Activated CD8-positive, alpha-beta memory T cell treated with anti-CD3 and anti-CD28 coated beads for 24 hours (primary cell): Measurements from ENCODE around the gene DNAJC15.
"Not testable (repeated sequence)": the region's sequence is repeated elsewhere in the genome, so short reads cannot be mapped to it uniquely, and the experiment has no call there.

Experiments
- DNase-seq: peaks from one replicate; pipeline ENCODE4 v3.0.0-alpha.2; 2020

Gene DNAJC15

DNA sequence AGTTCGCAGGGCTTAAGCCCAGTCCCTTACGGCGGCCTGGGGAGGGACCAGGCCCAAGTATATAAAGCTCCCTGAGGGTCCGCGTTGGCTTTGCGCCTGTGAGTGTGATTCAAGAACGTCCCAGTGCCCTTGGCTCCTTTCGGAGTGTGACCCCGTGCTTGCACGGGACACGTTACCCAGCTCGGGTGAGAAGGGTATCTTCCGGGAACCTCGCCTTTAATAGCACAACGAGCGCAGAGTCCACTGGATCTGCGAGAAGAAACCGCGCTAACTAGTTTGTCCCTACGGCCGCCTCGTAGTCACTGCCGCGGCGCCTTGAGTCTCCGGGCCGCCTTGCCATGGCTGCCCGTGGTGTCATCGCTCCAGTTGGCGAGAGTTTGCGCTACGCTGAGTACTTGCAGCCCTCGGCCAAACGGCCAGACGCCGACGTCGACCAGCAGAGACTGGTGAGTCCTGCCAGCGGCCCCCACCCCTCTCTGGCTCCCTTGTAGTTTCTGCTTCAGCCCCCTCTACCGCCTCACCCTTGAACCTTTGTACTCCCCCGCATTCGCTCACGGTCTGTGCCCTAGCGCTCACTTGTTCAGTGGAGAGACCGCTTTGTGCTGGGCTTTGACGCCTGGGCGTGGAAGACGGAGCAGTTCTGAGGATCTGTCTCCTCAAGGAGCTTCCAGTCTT lies at the start of gene DNAJC15:
Gene DNAJC15, plus strand, starts transcription at position 298 of the 675 bp plus-strand sequence. Its CDS starts 41 bp downstream, at position 339.
- peak; percentile 94 for DNase-seq

DNA sequence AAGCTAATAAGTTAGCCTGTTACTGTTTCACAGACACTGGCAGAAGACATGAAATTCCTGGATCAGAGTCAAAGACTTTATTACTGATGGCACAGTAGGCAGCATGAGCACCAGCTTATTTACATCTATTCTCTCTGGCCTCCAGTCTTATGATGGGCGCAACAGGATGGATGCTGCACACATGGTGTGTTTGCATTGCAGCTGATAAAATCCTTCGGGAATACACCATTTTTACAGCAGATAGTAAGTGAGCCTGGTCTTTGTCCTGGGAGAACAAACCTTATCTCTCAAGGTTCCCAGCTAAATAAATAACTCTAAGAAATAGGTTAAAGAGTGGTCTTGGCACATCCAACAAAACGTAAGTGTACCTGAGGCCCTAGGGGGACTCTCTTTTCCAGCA lies 47.3 kb upstream of the DNAJC15 start:
- DNase-seq = no peak

DNA sequence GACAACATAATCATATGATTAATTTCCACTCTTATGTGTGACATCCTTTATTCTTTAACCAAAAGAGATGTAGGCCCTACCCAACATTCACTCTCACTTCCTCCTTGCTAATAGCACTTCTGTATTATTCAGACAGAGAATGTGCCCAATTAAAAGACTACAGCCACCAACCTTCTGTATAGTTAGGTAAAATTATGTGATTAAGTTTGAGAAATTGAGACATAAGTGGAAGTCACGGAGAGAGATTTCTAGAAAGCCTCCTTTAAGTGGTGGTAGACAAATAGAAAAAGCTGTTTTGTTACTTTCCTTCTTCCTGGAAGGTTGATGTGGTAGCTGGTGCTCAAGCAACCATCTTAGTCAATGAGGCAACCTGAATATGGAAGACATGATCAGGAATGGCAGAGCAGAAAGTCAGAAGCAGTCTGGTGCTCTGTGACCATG lies 46.1 kb upstream of the DNAJC15 start:
- DNase-seq = no peak

DNA sequence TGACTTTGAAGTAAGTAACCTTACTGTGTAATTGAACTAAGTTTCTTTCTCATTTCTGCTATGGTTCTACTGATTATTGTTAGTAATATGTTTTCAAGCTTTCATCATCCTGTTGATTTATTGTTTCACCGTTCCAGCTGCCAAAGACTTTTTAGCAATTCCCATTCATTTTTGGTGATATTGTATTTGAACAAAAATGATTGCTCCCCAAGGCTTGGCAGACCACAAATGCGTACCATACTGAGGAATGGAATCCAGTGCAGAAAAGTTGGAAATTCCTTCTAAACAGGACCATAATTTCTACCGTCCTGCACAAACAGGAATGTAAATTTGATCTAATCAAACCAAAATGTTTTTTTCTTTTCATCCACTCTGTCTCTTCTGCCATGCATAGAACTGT lies 42.1 kb upstream of the DNAJC15 start:
- DNase-seq = no peak

DNA sequence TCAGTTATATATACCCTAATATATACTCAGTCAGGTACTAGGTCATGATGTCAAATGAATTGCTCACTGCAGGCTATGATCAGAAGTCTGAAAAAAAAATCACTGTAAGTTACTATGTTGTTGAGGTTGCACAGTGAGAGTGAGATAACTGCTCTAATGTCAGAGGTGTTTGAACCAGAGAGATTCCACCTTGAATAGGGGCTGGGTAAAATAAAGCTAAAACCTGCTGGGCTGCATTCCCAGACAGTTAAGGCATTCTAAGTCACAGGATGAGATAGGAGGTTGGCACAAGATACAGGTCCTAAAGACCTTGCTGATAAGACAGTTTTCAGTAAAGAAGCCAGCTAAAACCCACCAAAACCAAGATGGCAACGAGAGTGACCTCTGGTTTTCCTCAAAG lies 41.5 kb upstream of the DNAJC15 start:
- DNase-seq = no peak

DNA sequence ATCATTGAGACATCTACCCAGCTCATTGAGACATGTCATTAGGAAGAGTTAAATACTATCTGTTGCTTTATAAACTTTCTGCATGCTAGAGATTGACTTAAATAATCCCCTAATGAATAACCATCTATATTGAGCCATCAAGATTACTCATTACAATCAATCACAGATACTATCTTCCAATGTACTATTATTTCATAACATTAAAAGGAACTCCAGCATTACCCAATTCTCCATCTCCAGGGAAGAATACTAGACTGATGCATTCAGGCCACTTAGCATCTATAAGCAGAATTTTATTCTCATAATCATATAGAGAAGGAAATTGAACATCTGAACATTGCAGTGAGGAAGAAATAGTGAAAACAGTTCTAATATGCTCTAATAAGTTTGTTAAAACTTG lies 39.4 kb upstream of the DNAJC15 start:
- no peak for DNase-seq

DNA sequence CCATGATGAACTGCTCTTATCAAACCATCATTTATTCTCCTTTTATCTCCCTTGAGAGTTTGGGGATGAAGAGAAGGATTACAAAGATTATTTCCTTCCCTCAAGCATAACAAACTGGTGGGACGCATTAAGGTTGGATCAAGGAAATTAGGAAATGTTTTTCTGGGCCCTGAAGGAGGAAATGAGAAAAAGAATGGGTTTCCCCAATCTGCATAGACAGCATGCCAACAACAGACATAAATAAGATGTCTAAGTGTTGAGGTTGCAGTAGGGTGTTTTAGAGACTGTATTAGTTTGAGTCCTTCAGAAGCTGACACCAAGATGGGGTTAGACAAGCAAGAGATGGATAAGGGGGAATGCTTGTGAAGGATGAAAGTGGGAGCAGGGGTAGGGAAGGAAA lies 38.7 kb upstream of the DNAJC15 start:
- DNase-seq = no peak

DNA sequence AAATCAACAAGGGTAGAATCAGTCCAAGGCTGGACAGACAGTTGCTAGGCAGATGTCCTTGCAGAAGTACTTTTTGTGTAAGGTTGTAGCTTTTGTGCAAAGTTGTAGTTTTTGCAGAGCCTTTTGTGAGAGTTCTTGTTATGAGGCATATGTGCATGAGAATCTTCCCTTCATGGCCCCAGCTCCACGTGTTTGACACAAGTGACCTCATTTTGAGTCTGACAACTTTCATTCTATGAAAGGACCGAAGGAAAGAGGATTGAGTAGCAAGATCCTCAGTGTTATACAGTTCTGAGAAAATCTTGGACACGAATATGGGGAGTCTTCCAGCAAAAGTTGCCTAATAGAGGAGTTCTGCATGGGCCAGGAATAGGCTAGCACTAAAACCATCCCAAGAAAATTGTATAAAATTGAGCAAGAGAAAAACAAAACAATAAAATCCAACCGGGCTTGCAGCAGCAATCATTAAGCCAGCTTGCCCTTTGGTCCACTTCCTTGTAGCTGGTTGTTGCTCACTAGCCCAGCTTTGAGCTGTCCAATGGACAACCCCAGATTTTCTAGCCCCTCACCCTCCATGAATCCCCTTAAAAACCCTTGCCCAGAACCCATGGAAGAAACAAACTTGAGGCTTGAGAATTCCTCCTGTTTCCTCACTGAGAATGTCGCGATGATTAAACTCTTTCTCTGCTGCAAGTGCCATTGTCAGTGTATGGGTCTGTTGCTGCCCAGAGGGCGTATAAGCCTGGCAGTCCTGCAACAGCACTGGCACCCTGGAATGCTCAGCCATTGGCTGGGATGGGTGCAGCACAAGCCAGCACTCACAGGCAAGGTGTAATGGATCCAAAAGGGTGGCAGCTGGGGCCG lies 37.8 kb upstream of the DNAJC15 start:
- DNase-seq = no peak

DNA sequence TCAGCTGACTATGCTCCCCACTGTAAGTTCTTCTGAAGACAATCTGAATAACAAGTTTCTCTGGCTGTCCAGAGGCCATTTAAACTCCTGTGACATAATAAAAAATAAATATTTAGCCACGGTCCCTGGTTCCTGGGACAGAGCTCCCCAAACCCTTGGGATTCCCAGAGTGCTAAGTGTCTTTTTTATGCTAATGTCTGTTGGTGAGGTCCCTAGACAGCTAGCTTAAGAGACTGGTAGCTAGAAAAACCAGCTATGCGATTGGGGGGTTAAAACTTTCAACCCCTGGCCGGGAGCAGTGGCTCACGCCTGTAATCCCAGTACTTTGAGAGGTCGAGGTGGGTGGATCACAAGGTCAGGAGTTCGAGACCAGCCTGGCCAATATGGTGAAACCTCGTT lies 37.2 kb upstream of the DNAJC15 start:
- no peak for DNase-seq

DNA sequence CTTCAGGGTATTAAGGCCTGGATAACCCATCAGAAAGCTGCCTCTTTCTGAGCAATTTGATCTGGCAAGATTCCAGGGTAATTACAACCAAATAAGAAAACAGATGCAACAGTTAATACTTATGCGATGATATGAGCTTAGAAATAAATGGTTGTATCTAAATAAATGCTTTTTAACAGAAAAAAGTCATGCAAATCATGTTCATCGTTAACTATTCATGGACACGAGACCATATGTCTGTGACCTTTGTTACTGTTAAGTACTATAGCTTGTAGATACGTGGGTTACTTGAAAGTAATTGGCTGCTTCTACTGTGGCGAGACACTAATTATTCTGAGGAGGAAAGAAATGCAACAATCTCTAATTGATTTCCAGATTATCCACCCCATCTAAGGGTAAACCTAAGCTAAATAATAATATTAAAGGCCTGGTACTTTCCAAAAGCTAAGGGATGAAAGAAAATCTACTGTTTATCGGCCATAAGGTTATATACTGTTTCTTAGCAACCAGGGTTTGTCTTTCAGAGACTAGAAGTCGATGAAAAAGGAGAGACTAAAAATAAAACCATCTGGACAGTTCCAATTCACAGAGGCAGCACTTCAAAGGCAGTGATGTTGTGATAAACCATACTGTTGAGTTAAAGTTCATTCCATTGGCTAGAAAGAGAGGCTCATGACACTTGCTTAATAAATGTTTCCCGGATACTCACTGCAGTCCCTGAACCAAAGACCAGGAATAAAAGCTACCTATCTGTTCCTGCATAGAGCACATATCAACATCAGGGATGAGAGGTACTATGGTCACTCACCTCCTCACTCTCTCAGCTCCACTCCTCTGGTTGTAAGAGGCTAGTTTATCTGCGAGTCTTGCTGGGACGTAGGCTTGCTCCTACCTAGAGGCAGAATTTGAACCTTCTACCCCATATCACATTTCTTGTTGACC lies 32.8 kb upstream of the DNAJC15 start:
- DNase-seq = no peak

DNA sequence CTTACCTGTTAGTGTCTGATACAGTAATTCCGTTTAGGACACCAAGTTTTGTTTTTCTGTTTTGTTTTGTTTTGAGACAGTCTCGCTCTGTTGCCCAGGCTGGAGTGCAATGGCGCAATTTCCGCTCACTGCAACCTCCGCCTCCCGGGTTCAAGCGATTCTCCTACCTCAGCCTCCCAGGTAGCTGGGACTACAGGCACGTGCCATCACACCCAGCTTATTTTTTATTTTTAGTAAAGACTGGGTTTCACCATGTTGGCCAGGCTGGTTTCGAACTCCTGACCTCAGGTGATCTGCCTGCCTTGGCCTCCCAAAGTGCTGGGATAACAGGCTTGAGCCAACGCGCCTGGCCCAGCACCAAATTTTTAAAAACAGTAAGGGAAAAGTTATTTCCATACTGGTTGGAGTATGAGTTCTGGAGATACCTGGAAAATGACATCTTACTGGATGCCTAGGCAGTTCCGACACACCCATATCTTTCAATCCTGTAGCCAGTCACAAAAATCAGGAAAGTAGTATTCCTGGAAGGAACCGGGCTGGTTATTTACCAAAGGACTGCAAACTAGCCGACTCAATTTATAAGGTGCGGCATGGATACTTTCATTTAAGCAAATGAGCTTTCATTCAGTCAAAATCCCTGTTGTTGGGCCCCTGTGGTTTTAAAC lies 32.0 kb upstream of the DNAJC15 start:
- not testable (repeated sequence) for DNase-seq

DNA sequence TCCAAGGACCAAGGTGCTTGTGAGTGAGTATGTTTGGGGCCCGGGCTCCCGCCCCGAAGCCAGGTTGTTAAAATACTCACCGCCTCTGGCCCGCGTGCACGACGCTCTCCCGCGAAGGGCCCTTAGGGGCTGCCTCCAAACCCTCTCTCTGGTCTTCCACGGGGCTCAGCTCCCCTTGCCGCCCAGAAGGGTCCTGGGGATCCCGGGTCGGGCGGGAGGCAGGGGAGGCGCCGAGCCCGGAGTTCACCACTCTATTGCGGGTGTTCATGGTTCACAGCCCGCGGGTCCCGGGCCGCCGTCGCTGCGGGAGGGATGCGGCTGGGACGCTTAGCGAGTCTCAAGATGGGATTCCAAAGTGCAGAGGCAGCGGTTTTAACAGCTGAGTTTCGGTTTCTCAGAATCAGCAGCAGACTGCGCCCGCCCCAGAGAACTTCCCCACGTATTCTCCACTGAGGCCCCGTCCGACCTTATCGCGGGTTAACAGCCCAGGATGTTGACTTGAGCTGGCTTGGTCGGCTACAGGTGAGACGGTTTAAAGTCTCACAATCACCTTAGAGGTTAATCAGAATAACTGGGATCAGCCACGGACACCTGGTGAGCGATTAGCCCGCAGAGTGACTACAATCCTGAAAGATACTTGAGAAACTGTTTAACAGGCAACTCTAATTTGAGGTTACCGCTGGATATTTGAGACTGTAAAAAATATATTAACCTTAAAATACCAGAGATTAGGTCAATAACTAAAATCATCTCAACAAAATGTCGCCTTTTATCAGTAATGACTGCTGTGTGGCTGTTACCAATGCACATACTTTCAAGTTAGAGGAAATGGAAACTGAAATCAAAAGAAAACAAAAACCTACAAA lies 31.3 kb upstream of the DNAJC15 start, which contains the start of gene EPSTI1:
Gene EPSTI1, minus strand, starts transcription at position 344 of the 866 bp plus-strand sequence. Its CDS starts 76 bp downstream, at position 268.
- DNase-seq = peak; percentile 89

DNA sequence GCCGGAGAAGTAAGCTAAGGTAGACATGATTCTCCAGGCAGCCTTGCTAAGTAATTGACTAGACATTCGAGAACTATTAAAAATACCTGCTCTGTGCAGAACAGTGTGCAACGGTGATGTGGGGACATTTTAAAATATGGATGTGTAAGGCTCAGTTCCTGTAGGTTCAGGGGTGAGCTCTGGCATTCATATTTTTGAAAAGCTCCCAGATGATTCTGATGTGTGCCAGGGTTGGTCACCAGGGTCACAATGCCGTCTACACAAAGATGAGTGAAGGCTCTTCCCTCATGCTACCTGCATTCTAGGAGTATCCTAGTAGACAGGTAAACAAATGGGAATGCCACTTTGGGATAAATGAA lies 30.6 kb upstream of the DNAJC15 start:
- DNase-seq = peak; percentile 62

DNA sequence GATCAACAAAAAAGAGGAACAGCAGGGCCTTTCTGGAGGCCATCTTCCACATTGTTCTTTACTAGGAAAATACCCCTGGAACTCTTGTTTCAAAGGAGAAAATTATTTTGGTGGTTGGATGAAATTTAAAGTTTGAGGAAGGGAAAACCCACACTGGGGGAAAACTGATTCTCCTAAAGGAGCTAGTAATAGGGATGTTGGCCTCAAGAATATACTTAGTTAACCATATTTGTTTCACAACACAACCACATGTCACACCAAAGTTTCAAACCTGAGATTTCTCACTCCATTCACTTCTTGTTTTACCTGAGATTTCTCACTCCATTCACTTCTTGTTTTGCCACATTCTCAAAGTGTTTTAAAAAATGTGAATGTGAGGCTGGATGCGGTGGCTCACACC lies 28.5 kb upstream of the DNAJC15 start:
- DNase-seq = no peak

DNA sequence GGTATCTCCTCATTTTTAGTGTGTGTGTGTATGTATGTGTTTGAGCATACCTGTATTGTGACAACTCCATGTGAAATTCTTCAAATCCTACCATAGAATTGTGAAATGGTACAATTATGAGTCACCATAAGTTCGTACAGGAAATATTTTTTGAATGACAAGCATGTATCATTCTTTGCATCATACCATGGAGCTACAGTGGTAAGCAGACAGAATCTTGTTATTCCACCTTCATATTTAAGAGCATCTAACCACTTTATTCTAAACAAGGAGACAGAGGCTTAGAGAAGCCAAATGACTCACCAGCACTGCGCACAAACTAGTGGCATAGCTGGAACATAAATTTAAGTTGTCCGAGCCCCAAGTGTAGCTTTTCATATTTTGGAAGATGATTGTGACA lies 26.8 kb upstream of the DNAJC15 start:
- no peak for DNase-seq

DNA sequence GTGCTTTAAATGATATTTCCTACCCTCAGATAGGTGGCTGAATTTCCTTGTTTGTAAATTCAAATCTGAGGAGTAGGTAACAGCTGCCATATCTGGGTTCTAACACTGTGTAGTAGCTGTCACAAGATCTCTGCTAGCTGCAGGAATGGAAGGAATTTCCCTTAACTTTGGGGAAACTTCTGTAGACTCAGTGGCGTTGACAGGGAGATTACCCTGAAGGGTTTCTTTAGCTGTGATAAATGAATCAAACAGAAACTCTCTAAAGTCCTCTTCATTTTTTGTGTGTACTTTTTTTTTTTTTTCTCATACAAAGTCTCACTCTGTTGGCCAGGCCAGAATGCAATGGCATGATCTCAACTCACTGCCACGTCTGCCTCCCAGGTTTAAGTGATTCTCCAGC lies 26.0 kb upstream of the DNAJC15 start:
- DNase-seq = no peak

DNA sequence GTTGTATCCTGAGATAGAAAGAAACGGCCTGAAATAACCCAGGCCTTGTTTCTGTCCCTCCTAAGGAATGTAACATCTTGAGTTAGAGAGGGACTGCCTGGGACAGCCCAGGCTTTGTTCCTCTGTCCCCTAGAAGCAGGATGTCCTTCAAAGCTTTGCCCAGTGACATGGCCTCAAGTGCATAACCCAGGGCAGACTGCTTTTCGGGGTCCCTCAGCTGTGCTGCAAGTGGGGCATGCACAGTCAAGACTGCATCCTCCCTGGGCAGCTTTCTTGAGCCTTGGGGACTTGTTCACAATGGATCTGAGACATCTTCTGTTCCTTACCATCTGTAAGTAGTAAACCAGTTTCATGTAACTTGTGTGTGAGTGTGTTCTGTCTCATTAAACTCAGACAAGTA lies 23.9 kb upstream of the DNAJC15 start:
- no peak for DNase-seq

DNA sequence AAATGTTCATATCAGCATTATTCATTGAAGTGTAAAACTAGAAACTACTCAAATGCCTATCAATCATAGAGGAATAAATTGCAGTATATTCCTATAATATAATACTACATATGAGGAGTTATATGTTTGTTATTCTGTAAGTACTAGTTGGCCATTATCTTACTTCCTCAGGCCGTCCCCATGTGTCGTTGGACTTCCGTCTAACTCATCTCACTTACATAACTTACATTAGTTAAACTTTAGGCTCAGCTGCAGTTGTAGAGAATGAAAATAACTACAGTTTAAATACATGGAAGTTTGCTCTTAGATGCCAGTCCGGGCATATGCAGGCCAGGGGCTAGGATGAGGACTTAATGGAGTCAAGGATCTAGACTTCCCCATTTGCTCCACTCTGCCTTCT lies 22.7 kb upstream of the DNAJC15 start:
- no peak for DNase-seq

DNA sequence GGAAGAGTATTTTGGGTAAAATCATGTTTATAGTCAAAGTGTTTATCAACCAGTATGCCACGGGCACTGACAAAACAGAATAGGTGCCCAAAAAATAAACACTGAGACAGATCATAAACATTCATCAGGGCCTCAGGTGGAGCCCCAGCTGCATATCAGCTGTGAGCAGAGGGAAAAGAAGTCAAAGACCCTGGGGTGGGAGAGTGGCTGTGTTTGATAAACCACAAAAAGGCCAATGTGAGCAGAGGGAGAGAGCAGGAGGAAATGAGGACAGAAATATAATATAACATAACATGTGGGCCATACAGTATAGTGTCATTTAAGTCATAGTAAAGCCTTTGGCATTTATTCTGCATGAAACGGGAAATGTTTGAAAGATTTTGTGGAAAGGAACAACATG lies 21.4 kb upstream of the DNAJC15 start:
- DNase-seq = no peak

DNA sequence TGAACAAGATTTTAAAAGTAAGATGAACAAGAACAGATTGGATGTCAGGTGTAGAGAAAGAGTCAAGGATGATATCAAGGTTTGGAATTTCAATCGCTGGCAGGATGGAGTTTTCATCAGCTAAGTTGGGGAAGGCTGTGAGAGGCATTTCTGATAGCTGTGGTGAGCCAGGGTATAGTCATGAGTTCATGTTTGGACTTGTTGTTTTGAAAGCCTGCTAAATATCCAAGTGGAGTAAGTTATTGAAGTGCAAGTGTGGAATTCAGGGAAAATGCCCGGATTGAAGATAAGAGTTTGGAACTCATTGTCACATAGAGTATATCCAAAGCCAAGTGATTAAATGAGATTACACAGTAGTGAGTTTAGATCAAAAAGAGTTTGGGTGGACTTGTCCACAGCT lies 20.4 kb upstream of the DNAJC15 start:
- no peak for DNase-seq

DNA sequence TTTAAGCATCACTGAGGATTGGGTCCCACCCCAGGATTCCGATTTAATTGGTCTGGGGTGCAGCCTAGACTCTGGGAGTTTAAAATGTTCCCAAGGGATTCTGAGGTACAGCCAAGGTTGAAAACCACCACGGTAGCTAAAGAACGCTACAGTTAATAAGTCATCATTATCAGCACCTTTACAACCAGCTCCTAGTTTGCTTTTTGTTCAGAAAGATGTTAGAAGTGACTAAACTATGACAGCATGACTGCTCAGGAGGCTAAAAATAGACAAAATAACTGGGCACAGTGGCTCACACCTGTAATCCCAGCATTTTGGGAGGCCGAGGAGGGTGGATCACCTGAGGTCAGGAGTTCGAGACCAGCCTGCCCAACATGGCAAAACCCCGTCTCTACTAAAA lies 19.7 kb upstream of the DNAJC15 start:
- DNase-seq = no peak
